Body of pancreas (tissue), 4 donors: ENCODE measurements around the gene TNFAIP6. TPM values are rescaled to one million over a fixed set of nuclear protein-coding genes. Genes with fewer than 3 reads are reported as not detected.
"Not testable (repeated sequence)": the region's sequence is repeated elsewhere in the genome, so short reads cannot be mapped to it uniquely, and the experiment has no call there.

ENCODE experiments used
- ATAC-seq: fragments of 150-250 bp; one replicate; pipeline ENCODE4 v1.9.1; 2016
- DNase-seq, 4 donors: peaks; one replicate each; pipeline ENCODE4 v3.0.0-alpha.2; 2019
- H3K27ac ChIP-seq, 4 donors: fragments of 200-600 bp; sonication (generic); 1 replicate in 3 of 4; 2 replicates in 1 of 4; pipeline versions ENCODE4 v1.5.1 to v1.6.1; 2016 to 2019; ENCODE audit warnings: mild to moderate bottlenecking in 1 of 4, mixed read lengths in 1 of 4, moderate library complexity in 1 of 4
- H3K27me3 ChIP-seq, 2 donors: fragments of 200-600 bp; sonication (generic); one replicate each; pipeline ENCODE4 v1.6.0; 2016; ENCODE audit warnings: mild to moderate bottlenecking in 1 of 2
- H3K36me3 ChIP-seq, 2 donors: fragments of 200-600 bp; sonication (generic); replicated peaks in 1 of 2; 2 replicates each; pipeline ENCODE4 v1.5.1; 2016; ENCODE audit warnings: low read depth in 2 of 2; ENCODE audit not compliant: insufficient read depth in 1 of 2
- H3K4me1 ChIP-seq: fragments of 200-600 bp; sonication (generic); one replicate; pipeline ENCODE4 v1.6.0; 2016
- H3K4me3 ChIP-seq, 2 donors: fragments of 200-600 bp; sonication (generic); 1 replicate in 1 of 2; 2 replicates in 1 of 2; pipeline ENCODE4 v1.5.1; 2016 to 2019
- H3K9me3 ChIP-seq, 3 donors: fragments of 200-600 bp; sonication (generic); 1 replicate in 2 of 3; 2 replicates in 1 of 3; pipeline ENCODE4 v1.5.1; 2016
- CTCF ChIP-seq, 7 experiments: fragments of 450-650 bp in 4 of 7; fragments of 200-600 bp in 3 of 7; sonication (generic) in 3 of 7; IDR thresholded peaks; one replicate each; pipeline ENCODE4 v1.5.1; 2016 to 2019; ENCODE audit warnings: antibody characterized with exemption in 7 of 7
- POLR2A ChIP-seq, 3 donors: fragments of 450-650 bp; IDR thresholded peaks; one replicate each; pipeline ENCODE4 v1.6.1; 2016; ENCODE audit warnings: antibody characterized with exemption in 3 of 3, mild to moderate bottlenecking in 2 of 3
- WGBS, 2 donors: methylation state at CpG; one replicate each; pipeline ENCODE4 v1.1.5; 2017; 5-methylcytosine and 5-hydroxymethylcytosine counted together
- intact Hi-C: fragments of 100-400 bp; cut with DNase I; formaldehyde crosslinking; loops from one replicate; pipeline ENCODE4 v1.15.1; 2023
- total RNA-seq, 2 donors: library from RNA; depleted of rRNA; stranded (reverse); fragments of >200 nt; gene quantifications; one replicate each; pipeline ENCODE4 v1.1.0, GENCODE V29; 2016

The TNFAIP6 gene
- total RNA-seq, 2 donors from 2014 or later, result 5.3 TPM; not detected in 1

- Histone ChIP-seq H3K27me3 (no peaks in the 10 kb centered on the region), H3K4me3 (no peak overlapping the region), H3K36me3 (no peaks in the 10 kb centered on the region), H3K9me3 (no peaks in the 10 kb centered on the region), H3K27ac (no peak overlapping the region), H3K4me1 (no peaks in the 10 kb centered on the region)
- ATAC-seq (no peak), DNase-seq (no peak)
- TF ChIP-seq CTCF (IDR thresholded peaks at IDR 0.05), result no peak
- TF ChIP-seq POLR2A (IDR thresholded peaks at IDR 0.05), result no peak
- WGBS, 2 donors, result 42 to 60% methylated on average over 1 of the region's 1 CpG
- intact Hi-C loops, result no loop called here
Observed at GRCh38 chr2:151337643-151338042, 19.7 kb upstream of the TNFAIP6 start.

- Histone ChIP-seq H3K36me3 (no peaks in the 10 kb centered on the region), H3K27ac (no peak overlapping the region), H3K27me3 (no peaks in the 10 kb centered on the region), H3K4me3 (no peak overlapping the region), H3K9me3 (no peaks in the 10 kb centered on the region), H3K4me1 (no peaks in the 10 kb centered on the region)
- DNase-seq, result no peak
- TF ChIP-seq POLR2A (IDR thresholded peaks at IDR 0.05) (no peak), CTCF (IDR thresholded peaks at IDR 0.05) (no peak)
- no peak for ATAC-seq
- intact Hi-C loops, result no loop called here
- whole genome bisulfite sequencing, 2 donors, result 75 to 82% methylated on average over 3 of the region's 3 CpGs
Observed at GRCh38 chr2:151338115-151338514, 19.3 kb upstream of the TNFAIP6 start.

GRCh38 chr2:151343073-151343472 is 14.3 kb upstream of the TNFAIP6 start:
- ATAC-seq, result no peak
- 76 to 82% methylated on average over 2 of the region's 2 CpGs for WGBS, 2 donors
- Histone ChIP-seq H3K36me3 (no peaks in the 10 kb centered on the region), H3K27me3 (no peaks in the 10 kb centered on the region), H3K27ac (no peak overlapping the region), H3K4me1 (no peaks in the 10 kb centered on the region), H3K4me3 (no peak overlapping the region), H3K9me3 (no peaks in the 10 kb centered on the region)
- no peak for TF ChIP-seq CTCF (IDR thresholded peaks at IDR 0.05)
- no peak for TF ChIP-seq POLR2A (IDR thresholded peaks at IDR 0.05)
- intact Hi-C loops, result no loop called here
- no peak for DNase-seq

- intact Hi-C loops, DNase-seq, H3K27me3 ChIP-seq, ATAC-seq, H3K27ac ChIP-seq, H3K36me3 ChIP-seq, H3K4me1 ChIP-seq, H3K4me3 ChIP-seq, H3K9me3 ChIP-seq: not testable (repeated sequence)
- 78 to 89% methylated on average over 4 of the region's 4 CpGs for WGBS, 2 donors
Observed at GRCh38 chr2:151344191-151344590, 13.2 kb upstream of the TNFAIP6 start.

- intact Hi-C loops, result no loop called here
- Histone ChIP-seq H3K9me3 (no peaks in the 10 kb centered on the region), H3K4me3 (no peak overlapping the region), H3K27ac (no peak overlapping the region), H3K27me3 (no peaks in the 10 kb centered on the region), H3K36me3 (no peaks in the 10 kb centered on the region), H3K4me1 (no peaks in the 10 kb centered on the region)
- ATAC-seq (no peak), DNase-seq (no peak)
- WGBS, 2 donors, result 77 to 89% methylated on average over 2 of the region's 2 CpGs
- TF ChIP-seq POLR2A (IDR thresholded peaks at IDR 0.05) (no peak), CTCF (IDR thresholded peaks at IDR 0.05) (no peak)
Observed at GRCh38 chr2:151344906-151345305, 12.5 kb upstream of the TNFAIP6 start.
